NCI-H1436 (cell line): ENCODE data around the gene RLBP1.

Source experiments
- DNase-seq: peaks from one replicate; lab custom pipeline; 2025; lab: John Stamatoyannopoulos, UW

RLBP1 gene

DNA sequence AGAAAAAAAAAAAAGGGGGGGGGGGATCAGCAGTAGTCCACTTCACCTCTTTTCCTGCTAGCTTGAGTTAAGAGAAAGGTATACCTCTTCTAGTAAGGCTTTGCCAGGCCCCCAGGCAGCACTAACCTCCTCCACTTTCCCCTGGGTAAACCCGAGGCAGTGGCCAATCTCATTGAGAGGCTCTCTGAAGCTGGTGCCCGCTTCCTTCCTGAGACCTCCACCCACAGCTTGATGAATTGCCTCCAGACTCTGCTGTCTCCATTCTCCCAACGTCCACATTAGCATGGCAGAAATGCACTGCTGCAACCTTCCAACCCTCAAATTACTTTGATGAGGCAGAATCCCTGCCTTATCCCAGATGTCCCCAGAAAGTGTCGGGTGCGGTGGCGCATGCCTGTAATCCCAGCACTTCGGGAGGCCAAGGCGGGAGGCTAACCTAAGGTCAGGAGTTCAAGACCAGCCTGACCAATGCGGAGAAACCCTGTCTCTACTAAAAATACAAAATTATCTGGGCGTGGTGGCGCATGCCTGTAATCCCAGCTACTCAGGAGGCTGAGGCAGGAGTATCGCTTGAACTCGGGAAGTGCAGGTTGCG is 15.3 kb downstream of the RLBP1 start:
- DNase-seq: no peak

- no peak for DNase-seq
Observed at GRCh38 chr15:89203705-89204273, 17.6 kb downstream of the RLBP1 start.

DNA sequence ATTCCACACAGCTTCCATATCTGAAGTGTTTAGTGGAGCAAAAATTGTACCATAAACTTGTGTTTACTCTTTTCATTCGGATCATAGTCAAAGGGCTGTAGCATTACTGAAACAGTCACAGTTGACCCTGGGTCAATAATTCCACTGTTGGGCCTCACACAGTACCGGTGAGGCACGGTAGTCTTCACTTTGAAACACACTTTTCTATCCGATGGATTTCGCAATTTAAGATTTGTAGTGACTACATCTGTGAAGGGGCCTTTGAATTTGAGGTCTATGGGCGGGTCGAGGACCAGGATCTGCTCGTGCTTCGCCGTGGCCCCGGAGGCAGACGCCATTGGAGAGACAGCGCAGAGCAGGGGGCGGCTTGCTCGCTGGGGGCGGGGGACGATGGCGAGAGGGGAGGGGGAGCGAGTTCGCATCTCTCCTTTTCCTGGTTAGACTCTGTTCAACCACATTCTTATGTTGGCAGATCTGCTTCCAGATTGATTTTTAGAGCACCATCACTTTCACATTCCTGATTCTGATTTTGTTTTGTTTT is 19.8 kb downstream of the RLBP1 start:
- DNase-seq: no peak

DNA sequence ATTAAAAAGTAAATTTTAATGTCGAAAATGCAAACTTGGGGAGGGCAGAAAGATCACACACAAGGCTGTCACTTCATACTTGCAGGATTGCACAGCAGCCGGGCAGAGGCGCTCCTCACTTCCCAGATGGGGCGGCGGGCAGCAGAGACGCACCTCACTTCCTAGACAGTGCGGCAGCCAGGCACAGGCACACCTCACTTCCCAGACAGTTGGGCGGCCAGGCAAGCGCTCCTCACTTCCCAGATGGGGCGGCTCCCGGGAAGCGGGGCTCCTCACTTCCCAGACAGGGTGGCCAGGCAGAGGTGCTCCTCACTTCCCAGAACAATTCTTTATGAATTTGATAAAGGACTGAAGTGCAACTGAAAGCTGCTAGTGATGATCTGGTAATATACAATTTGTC is 21.2 kb downstream of the RLBP1 start:
- DNase-seq: no peak

DNA sequence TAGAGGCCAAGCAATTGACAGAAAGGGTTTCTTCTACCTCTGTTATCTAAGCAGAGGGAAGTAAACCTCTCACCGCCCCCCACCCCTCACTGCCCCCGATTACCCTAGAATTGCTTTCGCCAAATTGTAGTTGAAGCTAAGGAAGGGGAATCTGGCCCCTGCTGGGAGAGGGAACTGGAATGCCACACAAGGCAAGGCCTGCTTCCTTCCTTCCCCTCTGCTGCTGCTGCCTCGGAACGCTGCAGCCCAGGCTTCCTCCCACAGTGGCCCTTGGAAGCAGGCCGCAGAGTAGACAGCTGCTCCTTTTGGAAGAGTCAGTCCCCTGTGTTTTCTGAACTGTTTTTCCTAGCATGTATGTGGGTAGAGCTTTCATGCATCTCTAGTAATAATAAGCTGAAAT is 21.6 kb downstream of the RLBP1 start:
- no peak for DNase-seq

- DNase-seq: no peak
Observed at GRCh38 chr15:89198934-89199333, 22.4 kb downstream of the RLBP1 start.

GRCh38 chr15:89198196-89198595 is 23.2 kb downstream of the RLBP1 start:
- DNase-seq: no peak

- no peak for DNase-seq
Observed at GRCh38 chr15:89197503-89197971, 23.8 kb downstream of the RLBP1 start.

GRCh38 chr15:89196994-89197393 is 24.4 kb downstream of the RLBP1 start:
- DNase-seq: peak; percentile 29

DNA sequence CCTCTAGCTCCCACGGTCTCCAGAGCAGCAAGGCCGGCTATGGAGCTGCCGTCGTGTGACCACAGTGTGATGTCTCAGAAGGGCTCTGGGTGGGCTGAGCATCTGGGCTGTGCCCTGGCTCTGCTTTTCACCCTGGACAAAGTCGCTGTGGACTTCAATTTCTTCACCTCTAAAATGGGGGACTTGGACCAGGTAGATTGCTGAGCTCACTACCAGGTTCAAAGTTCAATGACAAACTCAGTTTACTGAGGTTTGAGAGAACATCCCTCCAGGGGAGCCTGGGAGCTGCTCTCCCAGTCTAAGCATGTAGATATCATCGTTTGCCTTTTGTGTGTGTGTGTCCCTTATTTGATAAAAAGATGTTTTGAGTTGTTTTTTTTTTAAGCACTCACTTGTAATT is 25.1 kb downstream of the RLBP1 start:
- DNase-seq: no peak

DNA sequence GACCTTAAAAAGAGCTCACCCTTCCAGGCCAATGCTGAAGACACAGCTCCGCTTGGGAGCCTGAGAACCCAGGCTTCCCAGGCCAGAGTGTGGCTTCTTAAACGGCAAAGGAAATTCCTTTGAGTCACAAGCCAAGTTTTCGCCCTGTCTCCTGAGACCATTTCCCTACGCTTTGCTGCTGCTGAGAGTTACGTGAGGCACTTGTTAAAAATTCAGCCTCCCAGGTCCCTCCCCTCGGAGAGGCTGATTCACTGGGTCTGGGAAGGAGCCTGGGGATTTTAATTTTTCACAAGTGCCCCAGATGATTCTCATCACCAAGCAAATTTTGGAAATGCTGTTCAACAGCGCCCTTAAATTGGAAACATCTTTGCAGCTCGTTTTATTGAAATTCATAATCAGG is 25.5 kb downstream of the RLBP1 start:
- DNase-seq: no peak

- DNase-seq: no peak
Observed at GRCh38 chr15:89194608-89195007, 26.8 kb downstream of the RLBP1 start.

GRCh38 chr15:89192766-89193165 is 28.6 kb downstream of the RLBP1 start:
- no peak for DNase-seq

- no peak for DNase-seq
Observed at GRCh38 chr15:89192136-89192535, 29.2 kb downstream of the RLBP1 start.

GRCh38 chr15:89187986-89188514 is 33.3 kb downstream of the RLBP1 start:
- DNase-seq: no peak

- no peak for DNase-seq
Observed at GRCh38 chr15:89187301-89187985, 33.9 kb downstream of the RLBP1 start.

- DNase-seq: no peak
Observed at GRCh38 chr15:89186803-89187202, 34.6 kb downstream of the RLBP1 start.

GRCh38 chr15:89184886-89185526 is 36.4 kb downstream of the RLBP1 start:
- no peak for DNase-seq

DNA sequence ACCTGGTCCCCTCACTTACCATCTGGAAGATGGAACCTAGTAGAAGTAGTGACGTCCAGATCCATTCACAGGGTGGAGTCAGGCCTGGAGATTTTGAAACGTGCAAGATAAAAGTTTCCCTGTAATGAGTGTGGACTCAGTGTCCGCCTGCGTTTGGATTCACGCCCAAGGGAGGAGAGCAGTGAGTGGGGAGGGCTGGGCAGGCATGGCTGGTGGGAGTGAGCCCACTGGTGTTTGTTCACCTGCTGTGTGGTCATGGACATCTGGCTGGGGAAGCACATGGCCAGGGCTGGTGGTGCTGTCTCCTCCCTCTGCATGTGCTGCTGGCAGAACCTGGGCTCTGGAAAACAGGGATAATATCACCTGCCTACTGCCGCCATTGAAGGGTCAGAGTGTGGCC is 37.0 kb downstream of the RLBP1 start:
- no peak for DNase-seq

DNA sequence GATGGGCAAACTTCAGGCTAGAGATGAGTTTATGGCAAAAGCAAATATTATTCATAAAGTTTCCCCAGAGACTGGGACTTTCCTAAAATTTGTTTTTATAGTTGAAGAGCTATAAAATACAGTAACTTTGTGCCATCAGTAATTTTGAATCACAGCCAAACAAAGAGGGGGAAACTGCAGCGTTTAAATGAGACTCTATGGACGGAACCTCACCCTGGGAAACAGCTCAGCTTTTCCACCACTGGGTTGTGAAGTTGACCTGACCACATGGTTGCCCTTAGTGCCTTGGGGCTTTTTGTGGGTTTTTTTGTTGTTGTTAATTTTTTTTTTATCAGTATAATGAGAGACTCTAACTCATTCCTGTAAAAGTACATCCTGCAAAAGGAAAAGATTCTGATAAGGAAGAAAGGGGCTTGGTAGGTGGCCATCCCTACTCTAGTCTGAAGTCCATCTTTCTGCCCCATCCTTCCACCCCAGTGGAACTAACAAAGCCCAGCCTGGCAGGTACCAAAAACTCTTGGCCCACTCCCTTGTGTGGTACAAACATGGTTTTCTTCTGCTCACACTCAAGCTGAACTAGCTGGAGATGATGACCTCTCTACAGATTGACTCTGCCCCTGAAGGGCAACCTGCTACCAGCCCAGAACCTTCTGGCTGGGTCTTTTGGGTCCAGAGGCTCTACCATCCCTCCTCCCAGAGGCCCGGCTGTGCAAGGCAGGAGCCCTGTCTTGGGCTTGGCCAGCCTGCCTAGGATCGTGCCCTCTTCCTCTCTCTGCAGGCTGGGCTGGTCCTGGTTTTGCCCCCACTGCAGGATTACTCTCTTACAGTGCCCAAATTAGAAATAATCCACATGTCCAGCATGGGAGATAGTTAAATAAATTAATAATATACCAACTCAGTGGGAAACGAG is 41.2 kb downstream of the RLBP1 start:
- DNase-seq: no peak

DNA sequence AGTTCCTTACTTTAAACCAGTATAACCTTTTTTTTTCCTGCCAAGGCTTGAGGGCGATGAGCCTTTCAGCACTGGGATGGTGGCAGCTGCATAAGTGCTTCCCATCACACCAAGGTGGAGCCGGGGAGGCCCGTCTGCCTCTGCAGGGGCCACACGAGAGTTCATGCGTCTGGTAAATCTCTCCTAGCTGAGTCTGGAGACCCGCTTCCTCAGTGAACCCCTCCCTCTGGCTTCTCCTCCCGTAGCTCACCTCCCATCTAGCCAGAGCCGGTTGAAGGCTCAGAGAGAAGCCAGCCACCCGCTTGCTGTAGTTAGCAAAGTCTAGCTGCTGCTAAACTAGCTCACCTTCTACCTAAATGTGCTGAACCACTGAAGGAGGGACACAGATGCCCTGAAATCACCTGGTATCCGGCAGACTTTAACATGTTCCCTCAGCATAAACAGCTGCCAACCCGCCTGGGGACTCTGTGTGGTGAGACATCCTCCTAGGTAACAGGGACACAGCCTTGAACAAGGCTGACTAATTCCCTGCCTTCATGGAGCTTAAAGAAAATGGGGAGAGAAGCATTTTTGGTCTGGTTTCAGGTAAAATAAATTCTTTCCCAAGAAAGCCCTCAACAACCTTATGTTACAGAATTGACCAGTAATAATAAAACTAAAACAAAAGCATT is 42.9 kb downstream of the RLBP1 start:
- no peak for DNase-seq
